ENCODE data around the gene GJA3.

- TF ChIP-seq, protein P1, sequence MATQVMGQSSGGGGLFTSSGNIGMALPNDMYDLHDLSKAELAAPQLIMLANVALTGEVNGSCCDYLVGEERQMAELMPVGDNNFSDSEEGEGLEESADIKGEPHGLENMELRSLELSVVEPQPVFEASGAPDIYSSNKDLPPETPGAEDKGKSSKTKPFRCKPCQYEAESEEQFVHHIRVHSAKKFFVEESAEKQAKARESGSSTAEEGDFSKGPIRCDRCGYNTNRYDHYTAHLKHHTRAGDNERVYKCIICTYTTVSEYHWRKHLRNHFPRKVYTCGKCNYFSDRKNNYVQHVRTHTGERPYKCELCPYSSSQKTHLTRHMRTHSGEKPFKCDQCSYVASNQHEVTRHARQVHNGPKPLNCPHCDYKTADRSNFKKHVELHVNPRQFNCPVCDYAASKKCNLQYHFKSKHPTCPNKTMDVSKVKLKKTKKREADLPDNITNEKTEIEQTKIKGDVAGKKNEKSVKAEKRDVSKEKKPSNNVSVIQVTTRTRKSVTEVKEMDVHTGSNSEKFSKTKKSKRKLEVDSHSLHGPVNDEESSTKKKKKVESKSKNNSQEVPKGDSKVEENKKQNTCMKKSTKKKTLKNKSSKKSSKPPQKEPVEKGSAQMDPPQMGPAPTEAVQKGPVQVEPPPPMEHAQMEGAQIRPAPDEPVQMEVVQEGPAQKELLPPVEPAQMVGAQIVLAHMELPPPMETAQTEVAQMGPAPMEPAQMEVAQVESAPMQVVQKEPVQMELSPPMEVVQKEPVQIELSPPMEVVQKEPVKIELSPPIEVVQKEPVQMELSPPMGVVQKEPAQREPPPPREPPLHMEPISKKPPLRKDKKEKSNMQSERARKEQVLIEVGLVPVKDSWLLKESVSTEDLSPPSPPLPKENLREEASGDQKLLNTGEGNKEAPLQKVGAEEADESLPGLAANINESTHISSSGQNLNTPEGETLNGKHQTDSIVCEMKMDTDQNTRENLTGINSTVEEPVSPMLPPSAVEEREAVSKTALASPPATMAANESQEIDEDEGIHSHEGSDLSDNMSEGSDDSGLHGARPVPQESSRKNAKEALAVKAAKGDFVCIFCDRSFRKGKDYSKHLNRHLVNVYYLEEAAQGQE (IDR thresholded peaks at IDR 0.05) = no peak
- TF ChIP-seq, protein P2, sequence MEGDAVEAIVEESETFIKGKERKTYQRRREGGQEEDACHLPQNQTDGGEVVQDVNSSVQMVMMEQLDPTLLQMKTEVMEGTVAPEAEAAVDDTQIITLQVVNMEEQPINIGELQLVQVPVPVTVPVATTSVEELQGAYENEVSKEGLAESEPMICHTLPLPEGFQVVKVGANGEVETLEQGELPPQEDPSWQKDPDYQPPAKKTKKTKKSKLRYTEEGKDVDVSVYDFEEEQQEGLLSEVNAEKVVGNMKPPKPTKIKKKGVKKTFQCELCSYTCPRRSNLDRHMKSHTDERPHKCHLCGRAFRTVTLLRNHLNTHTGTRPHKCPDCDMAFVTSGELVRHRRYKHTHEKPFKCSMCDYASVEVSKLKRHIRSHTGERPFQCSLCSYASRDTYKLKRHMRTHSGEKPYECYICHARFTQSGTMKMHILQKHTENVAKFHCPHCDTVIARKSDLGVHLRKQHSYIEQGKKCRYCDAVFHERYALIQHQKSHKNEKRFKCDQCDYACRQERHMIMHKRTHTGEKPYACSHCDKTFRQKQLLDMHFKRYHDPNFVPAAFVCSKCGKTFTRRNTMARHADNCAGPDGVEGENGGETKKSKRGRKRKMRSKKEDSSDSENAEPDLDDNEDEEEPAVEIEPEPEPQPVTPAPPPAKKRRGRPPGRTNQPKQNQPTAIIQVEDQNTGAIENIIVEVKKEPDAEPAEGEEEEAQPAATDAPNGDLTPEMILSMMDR (IDR thresholded peaks at IDR 0.05; ENCODE audit: low read depth, low read length, missing input control) = no peak
- no peak for TF ChIP-seq EGR1 (IDR thresholded peaks at IDR 0.05; ENCODE audit: low read depth in 2 of 2)
- TF ChIP-seq, protein P3, sequence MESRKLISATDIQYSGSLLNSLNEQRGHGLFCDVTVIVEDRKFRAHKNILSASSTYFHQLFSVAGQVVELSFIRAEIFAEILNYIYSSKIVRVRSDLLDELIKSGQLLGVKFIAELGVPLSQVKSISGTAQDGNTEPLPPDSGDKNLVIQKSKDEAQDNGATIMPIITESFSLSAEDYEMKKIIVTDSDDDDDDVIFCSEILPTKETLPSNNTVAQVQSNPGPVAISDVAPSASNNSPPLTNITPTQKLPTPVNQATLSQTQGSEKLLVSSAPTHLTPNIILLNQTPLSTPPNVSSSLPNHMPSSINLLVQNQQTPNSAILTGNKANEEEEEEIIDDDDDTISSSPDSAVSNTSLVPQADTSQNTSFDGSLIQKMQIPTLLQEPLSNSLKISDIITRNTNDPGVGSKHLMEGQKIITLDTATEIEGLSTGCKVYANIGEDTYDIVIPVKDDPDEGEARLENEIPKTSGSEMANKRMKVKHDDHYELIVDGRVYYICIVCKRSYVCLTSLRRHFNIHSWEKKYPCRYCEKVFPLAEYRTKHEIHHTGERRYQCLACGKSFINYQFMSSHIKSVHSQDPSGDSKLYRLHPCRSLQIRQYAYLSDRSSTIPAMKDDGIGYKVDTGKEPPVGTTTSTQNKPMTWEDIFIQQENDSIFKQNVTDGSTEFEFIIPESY (IDR thresholded peaks at IDR 0.05) = no peak
- no peak for TF ChIP-seq RAD21 (IDR thresholded peaks at IDR 0.05)
- TF ChIP-seq HNF4G (IDR thresholded peaks at IDR 0.05) = no peak
- no peak for TF ChIP-seq YY1 (IDR thresholded peaks at IDR 0.05)
Observed at GRCh38 chr13:20129076-20129475, 31.8 kb downstream of the GJA3 start.
